GM18505 (cell line): ENCODE results near the gene TM6SF1.
A peak's percentile ranks its signal among the peaks of the same experiment; 100 is the strongest.
"Not testable (repeated sequence)": the region's sequence is repeated elsewhere in the genome, so short reads cannot be mapped to it uniquely, and the experiment has no call there.

ENCODE experiments used
- ATAC-seq: cut with Tn5 transposase; IDR thresholded peaks from one replicate; pipeline ENCODE4 v1.9.1; 2021; ENCODE audit not compliant: unreplicated experiment
- POLR2A ChIP-seq: IDR thresholded peaks from 4 replicates; pipeline ENCODE4 v1.6.1; 2011; ENCODE audit warnings: borderline replicate concordance; ENCODE audit not compliant: insufficient read depth, insufficient read length; ENCODE audit errors: extremely low read depth

Gene TM6SF1

DNA sequence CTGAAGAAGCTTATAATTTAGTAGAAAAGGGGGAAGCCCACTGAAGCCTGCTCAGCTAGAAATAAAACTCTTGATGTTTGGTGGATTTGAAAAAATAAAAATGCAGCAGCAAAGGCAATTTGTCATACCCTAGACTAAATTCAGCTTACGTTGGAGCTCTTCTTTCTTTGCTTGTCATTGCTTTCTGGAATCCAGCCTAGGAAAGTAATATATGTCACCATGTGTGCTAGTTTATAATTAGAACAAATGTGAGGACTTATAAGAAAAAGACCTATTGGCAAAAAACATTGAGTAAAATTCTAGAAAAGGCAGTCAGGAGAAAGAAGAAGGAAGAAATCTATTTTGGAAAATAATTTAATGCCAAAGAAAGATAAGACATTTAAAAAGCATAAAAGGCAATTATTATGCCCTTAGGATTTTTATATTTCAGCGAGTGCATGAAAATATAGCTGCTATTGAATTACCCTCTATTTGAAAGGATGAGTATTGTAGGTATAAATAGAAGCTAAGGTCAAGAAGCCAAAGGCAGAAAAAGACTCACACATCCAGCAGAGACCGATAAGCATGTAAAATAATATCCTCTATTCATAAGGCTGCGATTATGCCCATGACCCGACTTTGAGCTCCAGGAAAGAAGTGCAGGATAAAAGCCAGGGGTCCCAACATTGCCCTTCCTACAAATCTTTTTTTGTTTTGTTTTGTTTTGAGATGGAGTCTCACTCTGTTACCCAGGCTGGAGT lies 29.8 kb upstream of the TM6SF1 start:
- TF ChIP-seq POLR2A, result no peak
- ATAC-seq, result no peak

GRCh38 chr15:83078712-83079111 lies 28.7 kb upstream of the TM6SF1 start:
- no peak for TF ChIP-seq POLR2A
- no peak for ATAC-seq

GRCh38 chr15:83081256-83082014 lies 26.0 kb upstream of the TM6SF1 start:
- ATAC-seq, result no peak
- TF ChIP-seq POLR2A, result no peak

GRCh38 chr15:83082730-83083386 lies 24.6 kb upstream of the TM6SF1 start:
- ATAC-seq, result no peak
- TF ChIP-seq POLR2A, result no peak

DNA sequence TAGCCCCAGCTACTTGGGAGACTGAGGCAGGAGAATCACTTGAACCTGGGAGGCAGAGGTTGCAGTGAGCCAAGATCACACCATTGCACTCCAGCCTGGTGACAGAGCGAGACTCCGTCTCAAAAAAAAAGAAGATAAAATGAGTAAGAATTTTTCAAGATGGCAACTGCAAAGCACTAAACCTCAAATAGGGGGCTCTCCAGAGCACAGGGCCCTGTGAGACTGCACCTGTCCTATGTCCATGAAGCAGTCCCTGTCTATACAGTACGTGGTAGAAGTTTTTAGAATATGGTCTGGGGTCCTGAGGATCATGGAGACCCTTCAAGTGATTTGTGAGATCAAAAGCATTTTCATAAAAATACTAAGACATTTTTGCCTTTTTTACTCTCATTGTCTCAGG lies 22.0 kb upstream of the TM6SF1 start:
- ATAC-seq, result not testable (repeated sequence)

- ATAC-seq, result not testable (repeated sequence)
Measured at GRCh38 chr15:83085864-83086552, 21.4 kb upstream of the TM6SF1 start.

DNA sequence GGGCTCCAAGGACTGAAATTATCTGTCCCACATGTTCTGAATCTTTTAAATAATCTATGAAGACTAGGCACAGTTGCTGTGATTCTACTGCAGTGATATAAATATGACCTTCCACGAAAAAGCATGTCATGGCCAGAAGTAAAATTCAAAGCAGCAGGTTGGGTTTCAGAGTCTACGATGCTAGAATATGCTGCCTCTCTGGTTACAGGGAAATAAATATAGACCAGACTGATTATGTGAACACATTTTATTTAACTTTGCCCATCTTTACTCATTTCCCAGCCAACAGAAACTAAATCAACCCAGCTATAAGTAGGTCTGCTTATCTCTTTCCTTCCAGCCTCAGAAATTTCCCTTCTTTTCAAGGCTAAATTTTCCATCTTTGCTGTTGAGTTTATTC lies 19.9 kb upstream of the TM6SF1 start:
- no peak for TF ChIP-seq POLR2A
- no peak for ATAC-seq

- no peak for ATAC-seq
- TF ChIP-seq POLR2A, result no peak
Measured at GRCh38 chr15:83088876-83089275, 18.6 kb upstream of the TM6SF1 start.

DNA sequence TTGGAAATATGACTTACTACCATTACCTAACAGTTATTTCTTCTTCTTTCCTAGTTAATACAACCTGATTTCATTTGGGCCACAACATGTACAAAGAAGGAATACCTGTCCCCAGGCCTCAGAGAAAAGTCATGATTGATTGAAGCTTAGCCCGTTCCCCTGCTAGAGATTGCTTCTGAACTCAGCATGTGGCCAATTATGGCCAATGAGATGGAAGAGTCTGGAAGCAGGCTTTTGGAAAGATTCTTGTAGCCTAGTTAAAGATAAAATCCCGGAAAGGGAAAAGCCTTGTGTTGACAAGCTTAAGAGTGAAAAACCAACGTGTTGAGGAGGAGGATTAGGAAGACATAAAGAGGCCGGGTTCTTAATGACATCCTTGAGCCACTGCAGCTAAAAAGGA lies 17.0 kb upstream of the TM6SF1 start:
- ATAC-seq, result no peak
- no peak for TF ChIP-seq POLR2A

- not testable (repeated sequence) for ATAC-seq
Measured at GRCh38 chr15:83091965-83092308, 15.5 kb upstream of the TM6SF1 start.

- ATAC-seq, result peak; percentile 89
Measured at GRCh38 chr15:83092309-83092976, 15.0 kb upstream of the TM6SF1 start.

DNA sequence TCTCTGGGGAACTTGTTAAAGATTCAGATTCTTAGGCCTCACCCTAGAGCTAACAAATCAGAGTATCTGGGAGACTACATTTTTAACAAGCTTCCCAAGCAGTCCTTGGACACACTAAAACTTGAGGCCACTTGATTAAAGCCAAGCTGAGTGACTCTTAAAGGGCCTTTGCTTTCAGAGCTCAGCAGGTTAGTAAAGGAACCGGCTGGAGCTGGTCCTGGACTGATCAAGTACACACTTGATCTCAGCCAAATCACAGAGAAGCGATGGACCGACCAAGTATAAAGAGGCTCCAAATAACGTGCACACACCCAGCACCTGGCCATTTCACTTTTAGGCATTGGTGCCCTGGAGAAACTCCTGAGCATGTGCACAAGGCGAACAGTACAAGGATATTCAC lies 12.9 kb upstream of the TM6SF1 start:
- ATAC-seq, result no peak
- TF ChIP-seq POLR2A, result no peak

More at GRCh38 chr15:83092309-83092976, 15.0 kb upstream of the TM6SF1 start:
- TF ChIP-seq POLR2A, result peak; percentile 31

DNA sequence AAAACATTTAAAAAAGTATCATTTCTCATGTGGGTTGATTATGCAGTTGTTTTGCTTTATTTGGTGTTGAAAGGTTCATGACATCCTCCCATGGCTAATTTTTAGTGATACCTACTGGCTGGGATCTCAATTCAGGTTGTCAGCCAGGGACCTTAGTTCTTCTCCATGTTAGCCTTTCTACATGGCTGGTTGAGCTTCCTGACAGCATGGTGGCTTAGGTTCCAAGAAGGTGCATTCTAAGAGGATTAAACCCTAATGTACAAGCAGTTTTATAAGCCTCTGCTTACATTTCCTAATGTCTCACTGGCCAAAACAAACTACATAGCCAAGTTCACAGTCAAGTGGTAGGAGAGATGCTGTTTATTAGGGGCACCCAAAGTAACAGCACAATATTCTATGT lies 9.4 kb upstream of the TM6SF1 start:
- ATAC-seq, result no peak
- TF ChIP-seq POLR2A, result no peak
